Subcutaneous adipose tissue (tissue), 4 donors: ENCODE measurements around the gene ZBTB16. TPM values are rescaled to one million over a fixed set of nuclear protein-coding genes. Genes with fewer than 3 reads are reported as not detected.

Source experiments
- CTCF ChIP-seq: fragments of 450-650 bp; IDR thresholded peaks from one replicate; pipeline ENCODE4 v1.5.1; 2016; ENCODE audit warnings: low read depth, mild to moderate bottlenecking, control low read depth, antibody characterized with exemption, moderate library complexity
- total RNA-seq, 4 donors: library from RNA; depleted of rRNA; stranded (reverse); fragments of >200 nt; gene quantifications; one replicate each; pipeline ENCODE4 v1.1.0, GENCODE V29; 2016

ZBTB16 gene
- total RNA-seq, 4 donors from 2014 or later = 167 to 446 (median 261) TPM

GRCh38 chr11:114128399-114128798, 68.9 kb downstream of the ZBTB16 start:
- TF ChIP-seq CTCF = no peak

- no peak for TF ChIP-seq CTCF
These were observed 69.6 kb downstream of the ZBTB16 start for GRCh38 chr11:114129142-114129541.

GRCh38 chr11:114129699-114130098, 70.2 kb downstream of the ZBTB16 start:
- no peak for TF ChIP-seq CTCF

- TF ChIP-seq CTCF = no peak
These were observed 70.6 kb downstream of the ZBTB16 start for GRCh38 chr11:114130115-114130576.

GRCh38 chr11:114130629-114131277, 71.2 kb downstream of the ZBTB16 start:
- TF ChIP-seq CTCF = no peak

GRCh38 chr11:114131461-114131864, 72.0 kb downstream of the ZBTB16 start:
- TF ChIP-seq CTCF = no peak

- TF ChIP-seq CTCF = no peak
These were observed 72.9 kb downstream of the ZBTB16 start for GRCh38 chr11:114132417-114132816.
